ENCODE results near the gene TUBE1. TPM values are rescaled to one million over a fixed set of nuclear protein-coding genes. Genes with fewer than 3 reads are reported as not detected.

TUBE1 gene
- total and polyA plus RNA-seq, 2 donors (not counting 3 experiments of a cell fraction or from before 2014, with no cell fraction given): 6.7 to 15.8 TPM

DNA sequence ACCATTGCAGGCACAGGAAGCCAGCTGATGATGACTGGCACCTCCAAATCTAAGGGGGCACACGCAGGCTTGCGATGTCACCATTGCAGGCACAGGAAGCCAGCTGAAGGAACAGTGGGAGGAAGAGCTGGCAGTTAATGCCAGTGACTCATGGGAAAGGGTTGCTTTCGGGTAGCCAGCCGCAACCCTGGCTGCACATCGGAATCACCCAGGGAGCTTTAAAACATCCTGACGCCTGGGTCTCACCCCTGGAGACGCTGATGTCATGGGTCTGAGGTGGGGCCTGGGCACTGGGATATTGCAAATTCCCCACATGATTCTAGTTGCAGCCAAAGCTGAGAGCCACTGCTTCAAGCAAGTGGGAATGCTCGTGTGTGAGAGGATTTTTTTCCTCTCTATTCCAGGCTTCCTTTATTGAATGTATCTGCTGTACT is 49.5 kb downstream of the TUBE1 start:
- no peaks in the 10 kb centered on the region for H4K20me1 ChIP-seq (replicated peaks; ENCODE audit: control insufficient read depth, extremely low read depth, insufficient read depth, low read length)
- peak overlapping the region; percentile 2 for H2AFZ ChIP-seq (ENCODE audit: low read depth, low read length)
- POLR2A ChIA-PET: interaction anchor here (0.7 kb wide), 1 partner anchor 29 kb away, joined by 3 read pairs; no protein-coding TSS in a partner anchor

More for the DNA sequence above, 49.5 kb downstream of the TUBE1 start:
- Histone ChIP-seq H3K9ac (replicated peaks; ENCODE audit: extremely low read depth, insufficient read depth, low read length) (peak overlapping the region; percentile 53), H3K4me1 (ENCODE audit: control insufficient read depth, extremely low read depth, insufficient read depth, low read length) (peaks cover 46% of the 10 kb centered on the region), H3K9me1 (replicated peaks; ENCODE audit: control insufficient read depth, extremely low read depth, insufficient read depth, low read length) (no peaks in the 10 kb centered on the region), H3K4me2 (ENCODE audit: insufficient read depth, low read length) (peak overlapping the region; percentile 60), H3K79me2 (ENCODE audit: control insufficient read depth, insufficient read depth, low read length) (no peaks in the 10 kb centered on the region), H3K4me3 (replicated peaks in 1 of 3; ENCODE audit: insufficient read depth in 1 of 3, low read depth in 1 of 3, low read length in 3 of 3) (no peak overlapping the region), H3K27me3 (ENCODE audit: control insufficient read depth in 2 of 2, insufficient read depth in 2 of 2, low read length in 2 of 2) (no peaks in the 10 kb centered on the region), H3K9me3 (replicated peaks; ENCODE audit: control insufficient read depth, insufficient read depth, low read length) (no peaks in the 10 kb centered on the region), H3K27ac (ENCODE audit: insufficient read depth, low read depth, low read length) (peak overlapping the region; percentile 87), H3K36me3 (ENCODE audit: control insufficient read depth in 2 of 2, extremely low read depth in 1 of 2, insufficient read depth in 2 of 2, low read length in 2 of 2) (no peaks in the 10 kb centered on the region)
- dilution Hi-C loops (cut with MboI; ENCODE audit: extremely low pct_ligation_motif_present, low sequenced_read_pairs): no loop called here
- TF ChIP-seq, protein P1, sequence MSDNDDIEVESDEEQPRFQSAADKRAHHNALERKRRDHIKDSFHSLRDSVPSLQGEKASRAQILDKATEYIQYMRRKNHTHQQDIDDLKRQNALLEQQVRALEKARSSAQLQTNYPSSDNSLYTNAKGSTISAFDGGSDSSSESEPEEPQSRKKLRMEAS (IDR thresholded peaks at IDR 0.05; ENCODE audit: insufficient read depth, insufficient read length): no peak
- TF ChIP-seq, protein P2, sequence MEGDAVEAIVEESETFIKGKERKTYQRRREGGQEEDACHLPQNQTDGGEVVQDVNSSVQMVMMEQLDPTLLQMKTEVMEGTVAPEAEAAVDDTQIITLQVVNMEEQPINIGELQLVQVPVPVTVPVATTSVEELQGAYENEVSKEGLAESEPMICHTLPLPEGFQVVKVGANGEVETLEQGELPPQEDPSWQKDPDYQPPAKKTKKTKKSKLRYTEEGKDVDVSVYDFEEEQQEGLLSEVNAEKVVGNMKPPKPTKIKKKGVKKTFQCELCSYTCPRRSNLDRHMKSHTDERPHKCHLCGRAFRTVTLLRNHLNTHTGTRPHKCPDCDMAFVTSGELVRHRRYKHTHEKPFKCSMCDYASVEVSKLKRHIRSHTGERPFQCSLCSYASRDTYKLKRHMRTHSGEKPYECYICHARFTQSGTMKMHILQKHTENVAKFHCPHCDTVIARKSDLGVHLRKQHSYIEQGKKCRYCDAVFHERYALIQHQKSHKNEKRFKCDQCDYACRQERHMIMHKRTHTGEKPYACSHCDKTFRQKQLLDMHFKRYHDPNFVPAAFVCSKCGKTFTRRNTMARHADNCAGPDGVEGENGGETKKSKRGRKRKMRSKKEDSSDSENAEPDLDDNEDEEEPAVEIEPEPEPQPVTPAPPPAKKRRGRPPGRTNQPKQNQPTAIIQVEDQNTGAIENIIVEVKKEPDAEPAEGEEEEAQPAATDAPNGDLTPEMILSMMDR (IDR thresholded peaks at IDR 0.05; ENCODE audit: extremely low read depth in 1 of 2, insufficient read depth in 1 of 2, low read depth in 1 of 2, low read length in 2 of 2): no peak
- TF ChIP-seq JUN (IDR thresholded peaks at IDR 0.05; ENCODE audit: borderline replicate concordance, insufficient read depth, insufficient read length, low read depth) (peak; percentile 84), GATA2 (IDR thresholded peaks at IDR 0.05; ENCODE audit: insufficient read depth, insufficient read length, low read depth, low read length) (peak; percentile 50), MYC (IDR thresholded peaks at IDR 0.05; ENCODE audit: low read depth, low read length) (no peak), POLR2A (IDR thresholded peaks at IDR 0.05; ENCODE audit: low read depth, low read length) (no peak), POLR2AphosphoS5 (IDR thresholded peaks at IDR 0.05; ENCODE audit: insufficient read depth, low read depth, low read length) (peak; percentile 70), FOS (IDR thresholded peaks at IDR 0.05; ENCODE audit: borderline replicate concordance, insufficient read depth, low read length) (peak; percentile 86), EZH2 (IDR thresholded peaks at IDR 0.05; ENCODE audit: borderline replicate concordance, low read depth, low read length, severe bottlenecking) (no peak)
- CTCF ChIA-PET: interaction anchor here (0.8 to 2.0 kb wide), 9 partner anchors 17 to 389 kb away, joined by 3 to 13 read pairs (median 3); no protein-coding TSS in a partner anchor
- intact Hi-C loops (cut with micrococcal nuclease): no loop called here
- peak; percentile 91 for DNase-seq (ENCODE audit: low read depth, low spot score)
- peak; percentile 96 for FAIRE-seq
- BruUV-seq (replicated peaks): no TSS peak

Measured in endothelial cell of umbilical vein (primary cell).